ENCODE data around the gene ARPC4. TPM values are rescaled to one million over a fixed set of nuclear protein-coding genes. Genes with fewer than 3 reads are reported as not detected.

Gene ARPC4
- total RNA-seq, 2 donors from 2014 or later: 155 to 192 TPM

GRCh38 chr3:9786825-9787669 lies 5.8 kb upstream of the ARPC4 start:
- DNase-seq (no peak), ATAC-seq (no peak)
- Mint-ChIP-seq H3K36me3 (ENCODE audit: low read depth) (peaks cover 19% of the 10 kb centered on the region), H3K4me3 (no peak overlapping the region), H3K4me1 (peaks cover 27% of the 10 kb centered on the region), H3K27me3 (no peaks in the 10 kb centered on the region), H3K27ac (no peak overlapping the region)
- H3K9me3 ChIP-seq (ENCODE audit: control insufficient read depth, low read length, poor library complexity, severe bottlenecking): no peaks in the 10 kb centered on the region

GRCh38 chr3:9787714-9788113 lies 5.2 kb upstream of the ARPC4 start:
- Mint-ChIP-seq H3K4me1 (peaks cover 25% of the 10 kb centered on the region), H3K4me3 (peak overlapping the region; percentile 25), H3K27ac (no peak overlapping the region), H3K36me3 (ENCODE audit: low read depth) (peaks cover 21% of the 10 kb centered on the region), H3K27me3 (no peaks in the 10 kb centered on the region)
- ATAC-seq (no peak), DNase-seq (no peak)
- H3K9me3 ChIP-seq (ENCODE audit: control insufficient read depth, low read length, poor library complexity, severe bottlenecking): no peaks in the 10 kb centered on the region

GRCh38 chr3:9791127-9791526 lies 1.8 kb upstream of the ARPC4 start:
- DNase-seq (no peak), ATAC-seq (no peak)
- peaks cover 38% of the 10 kb centered on the region for H3K4me1 Mint-ChIP-seq
- no peak overlapping the region for H3K27ac Mint-ChIP-seq
- H3K36me3 Mint-ChIP-seq (ENCODE audit: low read depth): peaks cover 16% of the 10 kb centered on the region
- H3K9me3 ChIP-seq (ENCODE audit: control insufficient read depth, low read length, poor library complexity, severe bottlenecking): no peaks in the 10 kb centered on the region
- H3K27me3 Mint-ChIP-seq: no peaks in the 10 kb centered on the region
- H3K4me3 Mint-ChIP-seq: peak overlapping the region; percentile 55

- peaks cover 40% of the 10 kb centered on the region for H3K4me1 Mint-ChIP-seq
- DNase-seq: no peak
- peaks cover 16% of the 10 kb centered on the region for H3K36me3 Mint-ChIP-seq (ENCODE audit: low read depth)
Observed at GRCh38 chr3:9791790-9792404, 985 bp upstream of the ARPC4 start.

GRCh38 chr3:9793161-9793781 lies 389 bp downstream of the ARPC4 start:
- H3K27me3 Mint-ChIP-seq: no peaks in the 10 kb centered on the region
- H3K36me3 Mint-ChIP-seq (ENCODE audit: low read depth): peaks cover 12% of the 10 kb centered on the region
- peak overlapping the region; percentile 97 for H3K4me3 Mint-ChIP-seq
- H3K27ac Mint-ChIP-seq: peak overlapping the region; percentile 96
- H3K4me1 Mint-ChIP-seq: peaks cover 34% of the 10 kb centered on the region
- H3K9me3 ChIP-seq (ENCODE audit: control insufficient read depth, low read length, poor library complexity, severe bottlenecking): no peaks in the 10 kb centered on the region
- DNase-seq (peak in 2 of 3 donors; percentile 12 to 15), ATAC-seq (no peak)

More at GRCh38 chr3:9791790-9792404, 985 bp upstream of the ARPC4 start:
- no peak for ATAC-seq
- peak overlapping the region; percentile 97 for H3K4me3 Mint-ChIP-seq
- H3K9me3 ChIP-seq (ENCODE audit: control insufficient read depth, low read length, poor library complexity, severe bottlenecking): no peaks in the 10 kb centered on the region
- H3K27ac Mint-ChIP-seq: peak overlapping the region; percentile 96
- no peaks in the 10 kb centered on the region for H3K27me3 Mint-ChIP-seq

- Mint-ChIP-seq H3K27ac (peak overlapping the region; percentile 96), H3K4me3 (peak overlapping the region; percentile 97), H3K4me1 (peaks cover 34% of the 10 kb centered on the region), H3K36me3 (ENCODE audit: low read depth) (peaks cover 9% of the 10 kb centered on the region), H3K27me3 (no peaks in the 10 kb centered on the region)
- H3K9me3 ChIP-seq (ENCODE audit: control insufficient read depth, low read length, poor library complexity, severe bottlenecking): no peaks in the 10 kb centered on the region
- DNase-seq: no peak
- ATAC-seq: no peak
Observed at GRCh38 chr3:9794400-9794799, 1.5 kb downstream of the ARPC4 start.

- DNase-seq (no peak), ATAC-seq (no peak)
- Mint-ChIP-seq H3K4me3 (peak overlapping the region; percentile 67), H3K27ac (peak overlapping the region; percentile 96), H3K27me3 (no peaks in the 10 kb centered on the region), H3K36me3 (ENCODE audit: low read depth) (peaks cover 6% of the 10 kb centered on the region), H3K4me1 (peaks cover 31% of the 10 kb centered on the region)
- no peaks in the 10 kb centered on the region for H3K9me3 ChIP-seq (ENCODE audit: control insufficient read depth, low read length, poor library complexity, severe bottlenecking)
Observed at GRCh38 chr3:9795207-9795606, 2.3 kb downstream of the ARPC4 start.

GRCh38 chr3:9797196-9797945 lies 4.5 kb downstream of the ARPC4 start:
- H3K9me3 ChIP-seq (ENCODE audit: control insufficient read depth, low read length, poor library complexity, severe bottlenecking): no peaks in the 10 kb centered on the region
- DNase-seq: no peak
- no peak for ATAC-seq
- peak overlapping the region; percentile 72 for H3K27ac Mint-ChIP-seq
- no peak overlapping the region for H3K4me3 Mint-ChIP-seq
- H3K27me3 Mint-ChIP-seq: no peaks in the 10 kb centered on the region
- H3K36me3 Mint-ChIP-seq (ENCODE audit: low read depth): peaks cover 5% of the 10 kb centered on the region
- peaks cover 25% of the 10 kb centered on the region for H3K4me1 Mint-ChIP-seq

- Mint-ChIP-seq H3K4me1 (peaks cover 17% of the 10 kb centered on the region), H3K36me3 (ENCODE audit: low read depth) (peaks cover 5% of the 10 kb centered on the region), H3K27me3 (no peaks in the 10 kb centered on the region), H3K4me3 (no peak overlapping the region), H3K27ac (no peak overlapping the region)
- ATAC-seq (no peak), DNase-seq (no peak)
- no peaks in the 10 kb centered on the region for H3K9me3 ChIP-seq (ENCODE audit: control insufficient read depth, low read length, poor library complexity, severe bottlenecking)
Observed at GRCh38 chr3:9800529-9800928, 7.6 kb downstream of the ARPC4 start.

- H3K9me3 ChIP-seq (ENCODE audit: control insufficient read depth, low read length, poor library complexity, severe bottlenecking): no peaks in the 10 kb centered on the region
- H3K36me3 Mint-ChIP-seq (ENCODE audit: low read depth): peaks cover 5% of the 10 kb centered on the region
- H3K4me1 Mint-ChIP-seq: peaks cover 20% of the 10 kb centered on the region
- H3K27me3 Mint-ChIP-seq: no peaks in the 10 kb centered on the region
- H3K4me3 Mint-ChIP-seq: no peak overlapping the region
- no peak for DNase-seq
- H3K27ac Mint-ChIP-seq: peak overlapping the region; percentile 86
- no peak for ATAC-seq
Observed at GRCh38 chr3:9803494-9803893, 10.6 kb downstream of the ARPC4 start.

GRCh38 chr3:9804996-9805395 lies 12.1 kb downstream of the ARPC4 start:
- H3K27me3 Mint-ChIP-seq: no peaks in the 10 kb centered on the region
- peaks cover 5% of the 10 kb centered on the region for H3K36me3 Mint-ChIP-seq (ENCODE audit: low read depth)
- ATAC-seq: no peak
- no peak overlapping the region for H3K27ac Mint-ChIP-seq
- H3K4me3 Mint-ChIP-seq: no peak overlapping the region
- no peak for DNase-seq
- peaks cover 31% of the 10 kb centered on the region for H3K4me1 Mint-ChIP-seq
- no peaks in the 10 kb centered on the region for H3K9me3 ChIP-seq (ENCODE audit: control insufficient read depth, low read length, poor library complexity, severe bottlenecking)

GRCh38 chr3:9806137-9806536 lies 13.3 kb downstream of the ARPC4 start:
- Mint-ChIP-seq H3K36me3 (ENCODE audit: low read depth) (peaks cover 7% of the 10 kb centered on the region), H3K27me3 (no peaks in the 10 kb centered on the region), H3K4me1 (peaks cover 37% of the 10 kb centered on the region), H3K27ac (no peak overlapping the region), H3K4me3 (no peak overlapping the region)
- H3K9me3 ChIP-seq (ENCODE audit: control insufficient read depth, low read length, poor library complexity, severe bottlenecking): no peaks in the 10 kb centered on the region
- ATAC-seq (no peak), DNase-seq (no peak)

Data from T-helper 17 cell (primary cell).